Right renal cortex interstitium (tissue), 3 donors: ENCODE results near the gene PLEKHA8. TPM values are rescaled to one million over a fixed set of nuclear protein-coding genes. Genes with fewer than 3 reads are reported as not detected.

ENCODE experiments used
- DNase-seq, 3 donors: peaks; one replicate each; pipeline ENCODE4 v3.0.0-alpha.2; 2013; ENCODE audit warnings: low read depth in 3 of 3, low spot score in 2 of 3
- polyA plus RNA-seq, 3 donors: library from polyadenylated mRNA; unstranded; fragments of 120-200 nt; gene quantifications; one replicate each; pipeline ENCODE4 v1.2.1, GENCODE V29; 2013; ENCODE audit not compliant: insufficient read length in 3 of 3

Gene PLEKHA8
- polyA plus RNA-seq, 3 donors, result 17.2 to 18.2 (median 18.0) TPM

- DNase-seq, result no peak
Measured at GRCh38 chr7:30164567-30164966, 136.4 kb downstream of the PLEKHA8 start.

- DNase-seq, result no peak
Measured at GRCh38 chr7:30165590-30165989, 137.4 kb downstream of the PLEKHA8 start.

- DNase-seq, result no peak
Measured at GRCh38 chr7:30166155-30166840, 138.1 kb downstream of the PLEKHA8 start.

GRCh38 chr7:30166841-30167235 is 138.6 kb downstream of the PLEKHA8 start:
- no peak for DNase-seq

GRCh38 chr7:30167901-30168300 is 139.7 kb downstream of the PLEKHA8 start:
- DNase-seq, result no peak

- DNase-seq, result no peak
Measured at GRCh38 chr7:30168835-30169573, 140.8 kb downstream of the PLEKHA8 start.

GRCh38 chr7:30169579-30169978 is 141.4 kb downstream of the PLEKHA8 start:
- DNase-seq, result no peak

GRCh38 chr7:30170476-30171205 is 142.4 kb downstream of the PLEKHA8 start:
- no peak for DNase-seq

- no peak for DNase-seq
Measured at GRCh38 chr7:30171766-30172447, 143.7 kb downstream of the PLEKHA8 start.

GRCh38 chr7:30172451-30172850 is 144.2 kb downstream of the PLEKHA8 start:
- no peak for DNase-seq

- no peak for DNase-seq
Measured at GRCh38 chr7:30173058-30173897, 145.1 kb downstream of the PLEKHA8 start.

GRCh38 chr7:30175180-30175579 is 147.0 kb downstream of the PLEKHA8 start:
- no peak for DNase-seq

- no peak for DNase-seq
Measured at GRCh38 chr7:30175636-30176147, 147.5 kb downstream of the PLEKHA8 start.

GRCh38 chr7:30176463-30177109 is 148.4 kb downstream of the PLEKHA8 start:
- DNase-seq, result no peak

- DNase-seq, result no peak
Measured at GRCh38 chr7:30177186-30177585, 149.0 kb downstream of the PLEKHA8 start.

- no peak for DNase-seq
Measured at GRCh38 chr7:30177965-30178364, 149.8 kb downstream of the PLEKHA8 start.

GRCh38 chr7:30178748-30179436 is 150.7 kb downstream of the PLEKHA8 start:
- DNase-seq, result no peak
